Left lobe of liver (tissue), 2 donors: ENCODE data around the gene PF4V1. TPM values are rescaled to one million over a fixed set of nuclear protein-coding genes. Genes with fewer than 3 reads are reported as not detected.
A peak's percentile ranks its signal among the peaks of the same experiment; 100 is the strongest.

Experiments
- ATAC-seq: fragments of 200-7000 bp; cut with Tn5 transposase; one replicate; pipeline ENCODE4 v1.9.1; 2020; ENCODE audit warnings: mild to moderate bottlenecking, moderate library complexity
- DNase-seq: peaks from one replicate; pipeline ENCODE4 v3.0.0-alpha.2; 2020; ENCODE audit warnings: low spot score
- total RNA-seq: library from RNA; stranded (reverse); gene quantifications from one replicate; pipeline ENCODE4 v1.2.1, GENCODE V29; 2021
- donor health status: DM: no; HTN: no; CAD: no; lungs with moderate emphysema.
- donor health status: DM: no; HTN: yes; CAD: no.

PF4V1 gene
- total RNA-seq, 1 donor from 2014 or later: not detected

DNA sequence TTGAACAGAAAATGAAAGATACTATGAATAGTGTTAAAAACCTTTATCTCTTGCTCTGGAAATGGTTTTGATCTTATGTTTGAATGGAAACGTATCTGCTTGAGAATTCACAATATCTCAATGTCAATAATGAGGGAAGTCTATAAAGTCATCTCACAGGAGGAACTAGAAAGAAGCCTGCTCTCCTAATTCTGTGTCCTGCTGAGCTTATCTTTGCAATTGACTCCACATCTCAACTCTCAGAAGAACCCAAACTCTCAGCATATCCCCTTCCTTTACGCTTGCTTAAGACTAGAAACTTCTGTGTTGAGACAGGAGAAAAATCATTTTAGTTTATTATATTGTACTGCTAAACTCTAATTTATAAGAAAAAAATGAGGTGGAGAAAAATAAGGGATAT, 8.3 kb upstream of the PF4V1 start:
- ATAC-seq (no peak), DNase-seq (no peak)

DNA sequence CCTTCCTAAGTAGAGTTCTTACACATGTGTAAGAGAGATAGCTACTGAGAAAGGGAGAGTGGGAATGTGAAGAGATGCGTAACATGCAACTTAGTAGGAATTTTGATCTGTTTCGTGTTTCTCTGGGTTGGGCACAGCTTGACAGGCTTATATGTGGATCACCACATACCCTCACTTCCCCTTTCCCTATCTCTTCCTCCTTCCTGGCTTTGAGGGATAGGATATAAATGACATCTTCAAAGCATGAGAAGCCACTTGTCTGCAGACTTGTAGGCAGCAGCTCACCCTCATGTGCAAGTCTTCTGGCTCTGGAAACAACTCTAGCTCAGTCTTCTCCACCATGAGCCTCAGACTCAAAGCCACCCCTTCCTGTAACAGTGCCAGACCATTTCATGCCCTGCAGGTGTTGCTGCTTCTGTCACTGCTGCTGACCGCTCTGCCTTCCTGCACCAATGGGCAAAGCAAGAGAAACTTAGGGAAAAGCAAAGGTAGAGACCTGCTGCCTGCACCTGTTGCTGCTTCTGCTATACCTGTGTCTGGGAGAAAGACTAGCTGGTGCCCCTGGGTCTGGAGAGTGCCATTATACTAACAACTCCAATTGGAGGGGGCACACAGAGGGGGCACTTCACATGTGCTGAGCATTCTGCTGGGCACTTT, 5.4 kb upstream of the PF4V1 start:
- DNase-seq (no peak), ATAC-seq (peak; percentile 16)

DNA sequence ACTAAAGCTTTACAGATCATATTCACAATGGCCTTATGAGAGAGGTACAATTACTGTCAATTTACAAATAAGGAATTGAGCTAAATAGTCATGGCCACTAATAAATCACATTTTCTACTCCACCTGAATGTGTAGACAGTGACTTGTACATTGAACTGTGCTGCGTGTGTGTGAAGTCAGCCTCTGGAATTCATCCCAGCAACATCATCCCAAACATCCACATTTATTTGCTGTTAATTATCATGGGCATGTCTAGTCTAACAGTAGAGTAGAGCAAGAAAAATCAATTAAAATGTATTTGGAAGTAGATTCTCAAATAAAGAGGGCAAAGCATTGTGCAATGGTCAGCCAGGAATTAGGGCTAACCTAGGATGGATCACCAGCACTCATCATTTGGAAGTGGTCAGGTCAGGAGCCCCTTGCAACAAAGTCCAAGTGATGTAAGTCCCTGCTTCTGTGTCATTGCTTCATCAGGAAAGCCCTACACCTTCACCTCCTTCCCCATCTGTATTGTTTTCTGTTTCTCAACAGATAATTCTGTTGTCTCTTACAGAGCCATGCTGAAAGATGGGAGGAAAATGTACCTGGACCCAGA, 4.8 kb upstream of the PF4V1 start:
- ATAC-seq (peak; percentile 64), DNase-seq (no peak)

DNA sequence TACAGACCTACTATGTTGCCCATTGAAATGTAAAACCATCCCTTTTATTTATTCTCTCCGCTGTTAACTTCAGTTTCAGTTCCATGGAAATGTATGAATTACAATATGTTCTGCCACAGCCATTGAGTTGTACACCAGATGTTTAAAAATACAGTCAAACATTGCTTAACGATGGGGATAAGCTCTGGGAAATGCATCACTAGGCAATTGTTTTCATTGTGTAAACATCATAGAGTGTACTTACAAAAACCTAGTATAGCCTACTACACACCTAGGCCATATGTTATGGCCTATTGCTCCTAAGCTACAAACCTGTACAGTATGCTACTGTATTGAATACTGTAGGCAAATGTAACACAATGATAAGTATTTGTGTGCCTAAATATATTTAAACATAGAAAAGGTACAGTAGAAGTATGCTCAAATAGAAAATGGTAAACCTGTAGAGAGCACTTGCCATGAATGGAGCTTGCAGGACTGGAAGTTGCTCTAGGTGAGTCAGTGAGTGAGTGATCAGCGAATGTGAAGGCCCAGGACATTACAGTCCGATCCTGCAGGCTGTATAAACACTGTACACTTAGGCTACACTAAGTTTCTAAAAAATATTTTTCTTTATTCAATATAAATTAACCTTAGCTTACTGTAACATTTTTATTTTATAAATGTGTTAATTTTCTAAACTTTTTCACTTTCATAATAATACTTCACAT, 2.7 kb upstream of the PF4V1 start:
- no peak for DNase-seq
- no peak for ATAC-seq

DNA sequence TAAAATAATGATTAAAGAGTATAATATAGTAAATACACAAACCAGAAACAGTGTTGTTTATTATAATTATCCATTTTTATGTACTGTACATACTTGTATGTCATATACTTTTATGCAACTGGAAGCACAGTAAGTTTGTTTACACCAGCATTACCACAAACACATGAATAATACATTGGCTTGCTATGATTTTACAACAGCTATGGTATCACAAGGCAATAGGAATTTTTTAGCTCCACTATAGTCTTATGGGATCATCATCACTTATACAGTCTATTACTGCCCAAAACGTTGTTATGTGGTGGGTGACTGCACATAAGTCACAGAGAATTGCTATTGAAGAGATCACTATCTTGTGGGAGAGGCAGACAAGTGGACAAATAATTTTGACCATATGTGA, 1.8 kb upstream of the PF4V1 start:
- DNase-seq (no peak), ATAC-seq (no peak)

DNA sequence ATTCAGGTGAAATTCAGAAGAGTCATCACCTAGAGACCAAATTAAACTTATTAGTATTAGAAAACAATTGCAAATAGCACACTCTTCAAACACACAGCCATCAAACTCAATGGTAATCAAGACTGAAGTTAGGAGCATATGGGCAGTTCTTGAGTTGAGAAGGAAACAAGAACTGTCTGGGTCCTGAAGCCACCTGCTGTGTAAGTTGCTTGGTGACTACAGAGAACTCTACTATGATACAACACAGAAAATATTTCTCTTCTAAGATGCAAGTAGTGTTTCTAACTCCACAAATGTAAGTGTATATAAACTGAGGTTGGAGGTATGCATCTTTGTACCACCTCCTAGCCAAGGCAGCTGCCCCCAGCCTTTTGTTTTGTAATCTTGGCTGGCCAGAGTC, 325 bp upstream of the PF4V1 start:
- ATAC-seq (no peak), DNase-seq (no peak)

DNA sequence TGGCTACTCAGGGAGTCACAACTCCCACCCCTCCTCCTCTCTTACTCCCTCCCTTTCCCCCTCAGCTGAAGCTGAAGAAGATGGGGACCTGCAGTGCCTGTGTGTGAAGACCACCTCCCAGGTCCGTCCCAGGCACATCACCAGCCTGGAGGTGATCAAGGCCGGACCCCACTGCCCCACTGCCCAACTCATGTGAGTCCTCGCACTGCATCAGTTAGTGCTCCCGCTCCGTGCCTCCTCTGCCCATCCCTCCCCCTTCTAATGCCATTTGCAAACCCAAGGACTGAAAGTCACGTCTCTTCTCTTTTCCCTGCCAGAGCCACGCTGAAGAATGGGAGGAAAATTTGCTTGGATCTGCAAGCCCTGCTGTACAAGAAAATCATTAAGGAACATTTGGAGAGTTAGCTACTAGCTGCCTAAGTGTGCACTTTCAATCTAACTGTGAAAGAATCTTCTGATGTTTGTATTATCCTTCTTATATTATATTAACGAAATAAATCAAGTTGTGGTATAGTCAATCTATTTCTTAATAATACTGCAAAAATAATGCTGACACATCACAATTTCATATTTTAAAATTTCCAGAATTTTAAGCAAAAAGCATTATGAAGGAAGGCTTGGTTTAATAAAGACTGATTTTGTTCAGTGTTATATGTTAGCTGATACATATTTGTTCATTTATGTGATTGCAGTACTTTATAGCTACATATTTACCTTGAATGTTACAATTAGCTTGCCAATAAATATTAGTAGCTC, 800 bp downstream of the PF4V1 start:
- DNase-seq (no peak), ATAC-seq (no peak)

DNA sequence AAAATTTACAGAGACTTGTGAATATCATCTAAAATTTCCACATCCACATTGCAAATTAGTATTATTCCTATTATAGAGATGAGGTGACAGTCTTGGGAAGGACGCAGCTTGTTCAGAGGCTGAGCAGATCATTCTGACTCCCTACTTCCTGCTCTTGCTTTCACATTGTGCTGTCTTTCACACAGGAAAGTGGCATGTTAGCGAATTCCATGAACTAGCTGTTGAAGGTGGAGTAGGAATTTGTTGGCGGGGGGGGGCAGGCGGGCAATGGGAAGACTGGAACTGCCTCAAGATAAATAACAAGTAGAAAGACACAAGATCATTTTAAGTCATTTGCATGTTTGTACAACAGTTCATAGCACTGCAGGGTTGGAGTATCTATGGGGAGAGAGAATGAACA, 2.3 kb downstream of the PF4V1 start:
- ATAC-seq: no peak
- no peak for DNase-seq

DNA sequence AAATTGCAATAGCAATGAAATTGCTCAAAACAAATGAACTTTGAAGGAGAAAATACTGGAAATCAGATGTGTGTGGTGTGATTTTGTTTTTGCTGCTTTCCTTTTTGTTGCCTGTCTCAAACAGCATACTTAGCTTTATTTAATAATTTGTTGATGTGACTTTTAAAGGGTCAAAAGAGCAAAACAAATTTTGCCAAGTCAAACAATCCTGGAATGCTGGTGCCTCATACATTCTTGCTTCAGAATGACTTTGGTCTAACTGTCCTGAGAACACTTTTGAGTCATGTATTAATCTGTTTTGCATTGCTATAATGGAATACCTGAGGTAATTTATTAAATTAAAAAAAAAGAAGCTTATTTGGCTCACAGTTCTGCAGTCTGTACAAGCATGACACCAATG, 3.4 kb downstream of the PF4V1 start:
- DNase-seq (no peak), ATAC-seq (peak; percentile 81)

DNA sequence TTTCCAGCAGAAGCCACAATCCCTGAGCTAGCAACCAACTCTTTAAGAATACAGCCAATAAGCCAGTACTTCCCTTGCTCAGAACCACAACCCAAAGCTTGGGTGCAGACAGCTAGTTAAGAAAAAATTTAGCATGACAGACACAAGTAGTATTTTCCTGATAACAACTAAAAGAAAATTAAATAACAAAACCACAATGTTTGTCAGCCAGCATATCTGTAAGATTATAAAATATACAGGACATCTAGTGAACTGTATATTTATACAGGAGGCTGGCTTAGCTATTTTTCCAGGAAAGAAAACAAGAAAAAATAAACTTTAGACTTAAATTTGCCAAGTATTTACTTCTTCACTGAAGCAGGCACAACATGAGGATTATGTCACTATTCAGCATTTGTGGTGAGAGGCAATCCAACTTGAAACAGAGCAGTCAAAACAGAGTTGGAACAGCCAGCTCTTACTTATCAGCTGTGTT, 6.6 kb downstream of the PF4V1 start:
- peak; percentile 42 for ATAC-seq
- DNase-seq: no peak

DNA sequence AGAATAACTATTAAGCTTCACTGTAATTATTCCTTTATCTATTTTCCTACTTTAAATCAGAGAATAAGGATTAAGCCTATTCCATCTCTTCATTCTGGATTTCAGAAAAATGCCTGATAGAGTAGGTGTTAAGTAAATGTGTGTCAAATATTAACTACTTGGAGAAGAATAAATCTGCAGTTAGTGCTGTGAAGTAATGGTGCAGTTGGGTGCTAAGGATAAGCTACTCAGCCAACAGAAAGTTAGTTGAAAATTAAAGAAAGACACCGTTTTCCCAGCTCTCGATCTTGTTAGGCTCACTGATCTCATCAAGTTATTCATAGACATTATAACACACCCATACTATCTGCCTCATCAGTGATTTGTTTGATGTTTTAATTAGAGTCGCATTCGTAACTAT, 7.1 kb downstream of the PF4V1 start:
- DNase-seq (no peak), ATAC-seq (no peak)

DNA sequence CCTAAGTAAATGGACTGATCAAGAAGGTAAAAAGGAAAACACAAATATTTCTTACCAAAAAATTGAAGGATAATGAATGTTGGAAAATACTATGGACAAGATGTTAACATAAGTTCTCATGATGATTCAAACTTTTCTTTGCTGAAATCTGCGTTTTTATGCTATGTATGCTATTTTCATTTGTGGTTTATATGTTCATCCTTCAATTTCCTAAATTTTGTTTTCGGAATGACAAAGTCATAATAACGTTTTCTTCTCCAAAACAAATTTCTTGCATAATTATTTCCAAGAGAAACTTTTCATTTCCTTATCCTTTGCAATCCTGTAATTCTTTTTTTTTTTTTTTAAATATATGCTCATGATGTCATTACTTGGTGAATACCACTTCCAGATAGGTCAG, 7.8 kb downstream of the PF4V1 start:
- DNase-seq: no peak
- ATAC-seq: no peak

DNA sequence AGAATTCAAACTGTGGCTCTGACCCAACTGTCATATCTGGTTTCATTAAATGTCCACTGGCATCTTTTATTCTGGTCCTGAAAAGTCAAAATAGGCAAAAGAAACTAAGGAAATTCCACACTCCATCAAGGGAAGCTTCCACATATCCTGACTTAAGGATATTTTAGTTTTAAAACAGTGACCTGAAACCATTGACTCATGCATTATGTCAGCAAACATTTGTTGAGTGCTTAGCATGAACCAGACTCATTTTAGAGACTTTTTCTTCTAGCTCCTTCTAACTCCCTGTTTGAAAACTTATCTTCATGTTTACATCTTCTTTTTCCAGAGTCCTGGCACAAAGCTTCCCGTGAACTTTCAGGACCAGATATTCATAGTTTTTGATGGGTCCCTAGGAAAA, 9.2 kb downstream of the PF4V1 start:
- DNase-seq (no peak), ATAC-seq (no peak)

DNA sequence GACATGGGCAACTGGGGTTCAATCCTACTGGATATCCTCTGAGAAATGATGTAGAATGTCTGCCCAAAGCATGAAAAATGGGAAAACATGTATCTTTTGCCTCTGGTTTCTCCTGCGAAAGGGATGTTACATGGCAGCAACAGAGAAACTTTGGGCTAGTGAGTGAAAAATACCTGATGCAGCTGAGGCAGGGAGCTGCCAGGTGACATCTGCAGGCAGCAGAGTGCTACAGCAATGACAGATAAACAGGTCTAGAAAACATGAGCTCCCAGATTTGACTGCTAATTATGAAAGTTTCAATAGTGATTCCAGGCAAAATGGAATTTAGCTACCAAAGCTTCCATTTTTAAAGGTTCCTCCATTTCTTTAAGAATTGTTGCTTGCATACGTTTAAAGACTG, 11.3 kb downstream of the PF4V1 start:
- DNase-seq (no peak), ATAC-seq (peak; percentile 80)

DNA sequence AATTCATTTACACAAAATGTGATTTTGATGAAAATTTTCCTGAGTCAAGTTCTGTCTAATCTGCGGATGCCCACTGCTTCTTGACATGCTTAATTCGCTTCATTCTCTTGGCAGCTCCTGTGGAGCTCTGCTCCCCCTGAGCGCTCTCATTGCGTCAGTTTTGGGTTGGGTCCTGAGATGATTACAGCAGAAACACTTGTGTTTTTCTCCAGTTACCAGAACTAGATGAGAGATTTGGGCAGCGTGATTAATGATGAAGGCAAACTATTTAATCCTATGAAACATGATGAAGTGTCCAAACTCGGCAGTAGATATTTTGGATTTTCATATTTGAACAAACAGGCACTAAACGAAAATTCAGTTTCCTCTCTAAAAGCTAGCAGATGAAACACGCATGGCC, 11.9 kb downstream of the PF4V1 start:
- no peak for DNase-seq
- ATAC-seq: no peak

DNA sequence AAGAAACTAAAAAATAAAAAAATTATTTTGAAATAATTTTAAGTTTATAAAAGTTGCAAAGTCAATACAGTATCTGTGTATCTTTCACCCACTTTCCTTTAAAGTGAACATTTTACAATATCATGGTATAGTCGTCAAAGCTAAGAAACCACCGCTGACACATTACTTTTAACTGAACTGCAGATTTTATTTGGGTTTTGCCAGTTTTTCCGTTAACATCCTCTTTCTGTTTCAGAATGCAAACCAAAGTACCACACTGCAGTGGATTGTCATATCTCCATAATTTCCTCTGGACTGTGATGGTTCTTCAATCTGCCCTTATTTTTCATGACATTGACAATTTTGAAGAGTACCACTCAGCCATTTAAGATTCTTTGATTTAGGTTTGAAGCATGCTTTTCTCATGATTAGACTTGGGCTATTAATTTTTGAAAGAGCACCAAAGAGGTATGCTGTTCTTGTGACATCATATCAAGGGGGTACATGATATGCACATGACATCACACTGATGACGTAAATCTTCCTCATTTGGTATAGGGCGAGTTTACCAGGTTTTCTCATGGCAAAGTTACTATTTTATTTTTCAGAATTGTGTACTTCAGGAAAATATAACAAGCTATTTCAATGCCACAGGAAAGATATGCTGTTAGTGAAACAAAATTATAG, 12.5 kb downstream of the PF4V1 start:
- ATAC-seq (no peak), DNase-seq (no peak)

DNA sequence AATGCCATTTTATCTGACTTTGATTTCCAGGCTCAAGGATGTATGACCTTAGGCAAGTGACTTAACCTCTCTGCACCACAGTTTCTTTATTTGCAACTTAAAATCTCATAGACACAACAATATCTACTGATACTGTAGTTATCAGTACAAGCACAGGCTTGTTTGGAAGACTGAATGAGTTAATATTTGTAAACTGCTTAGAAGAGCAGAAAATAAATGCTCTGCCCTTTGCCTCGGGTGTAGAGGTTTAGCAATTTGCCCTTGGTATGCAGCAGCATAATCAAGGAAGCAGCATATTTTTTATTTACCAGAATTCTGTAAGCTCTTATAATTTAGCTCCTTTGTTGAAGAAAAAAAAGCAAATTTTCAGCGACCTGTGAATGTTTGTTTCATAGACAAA, 13.2 kb downstream of the PF4V1 start:
- no peak for ATAC-seq

DNA sequence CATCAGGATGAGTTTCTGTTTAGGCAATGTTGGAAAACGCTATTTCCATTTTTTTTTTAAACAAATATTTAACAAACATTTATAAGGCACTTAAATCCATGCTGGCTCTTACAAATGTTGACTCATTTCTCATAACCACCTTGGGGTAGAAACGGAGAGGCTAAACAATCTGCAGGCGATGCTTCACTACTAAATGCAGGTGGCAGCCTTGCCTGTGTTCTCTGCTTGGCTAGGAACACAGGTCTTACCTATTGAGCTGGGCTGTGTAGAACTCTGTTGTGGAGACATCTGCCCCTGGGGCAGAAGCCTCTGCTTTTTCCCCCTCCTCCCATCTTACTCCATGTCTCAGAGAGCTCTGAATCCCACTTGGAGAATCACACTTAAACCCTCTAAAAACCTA, 14.7 kb downstream of the PF4V1 start:
- ATAC-seq: peak; percentile 64
- no peak for DNase-seq

More for the DNA sequence above, 13.2 kb downstream of the PF4V1 start:
- DNase-seq: no peak

DNA sequence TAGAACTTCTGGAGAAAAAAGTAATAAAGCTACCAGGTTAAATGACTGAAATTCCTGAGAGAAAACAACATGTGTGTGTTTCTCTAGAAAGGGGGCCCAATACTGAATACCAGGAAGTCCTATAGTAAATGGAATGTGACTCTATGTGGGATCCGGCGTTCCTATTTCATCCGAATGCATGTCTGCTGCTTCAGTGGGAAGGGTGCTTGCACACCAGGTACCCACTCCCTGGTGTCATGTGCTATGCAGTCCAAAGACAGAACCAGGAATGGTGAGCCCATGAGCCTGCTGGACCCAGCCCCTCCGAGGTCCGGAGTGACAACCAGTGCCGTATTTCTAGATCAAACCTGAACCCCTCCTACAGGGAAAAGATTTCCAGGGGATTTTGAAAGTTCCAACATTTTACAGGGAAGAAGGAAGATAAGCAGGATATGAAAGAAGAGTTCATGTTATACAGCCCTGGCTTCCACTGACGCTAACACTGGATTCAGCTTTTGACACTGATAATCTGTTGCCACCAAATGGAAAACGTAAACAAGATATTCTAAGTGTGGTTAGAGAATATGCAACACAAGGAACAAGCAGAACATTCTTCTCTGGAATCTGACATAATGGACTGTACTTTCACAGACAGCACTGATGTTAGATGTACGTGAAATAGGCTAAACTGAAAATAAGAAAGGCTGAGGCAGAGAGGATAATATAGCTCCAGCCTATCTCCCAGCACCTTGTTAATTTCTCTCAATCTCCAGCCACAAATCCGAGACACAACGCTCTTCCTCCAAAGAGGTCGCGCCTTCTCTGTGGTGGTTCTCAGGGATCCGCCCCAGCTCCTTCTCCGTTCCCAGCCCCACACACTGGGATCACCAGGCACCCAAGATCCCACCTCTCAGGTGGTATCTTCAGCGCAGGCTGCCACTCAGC, 15.4 kb downstream of the PF4V1 start:
- DNase-seq: no peak
- peak; percentile 31 for ATAC-seq
